Keratinocyte (primary cell): ENCODE data around the gene FBRSL1. TPM values are rescaled to one million over a fixed set of nuclear protein-coding genes. Genes with fewer than 3 reads are reported as not detected.

Source experiments
- DNase-seq: peaks from one replicate; pipeline ENCODE4 v3.0.0-alpha.2; 2011; ENCODE audit warnings: low read depth, missing footprints, low spot score
- FAIRE-seq: peaks from 2 replicates; lab custom pipeline; 2011; peaks lifted over from hg19 to GRCh38; lab: Jason Lieb, UNC
- H2AFZ ChIP-seq: 2 replicates; pipeline ENCODE4 v1.6.0; 2012; ENCODE audit warnings: low read length, control low read depth, inconsistent platforms; ENCODE audit not compliant: control insufficient read depth
- H3K27ac ChIP-seq: 2 replicates; pipeline ENCODE4 v1.5.1; 2011; ENCODE audit warnings: low read length; ENCODE audit not compliant: control insufficient read depth, insufficient read depth
- H3K27me3 ChIP-seq: 3 replicates; pipeline ENCODE4 v1.6.0; 2011; ENCODE audit warnings: low read length; ENCODE audit not compliant: control insufficient read depth, insufficient read depth; ENCODE audit errors: extremely low read depth
- H3K36me3 ChIP-seq, 2 experiments: 2 replicates in 1 of 2; 3 replicates in 1 of 2; pipeline ENCODE4 v1.5.1; 2011; ENCODE audit warnings: low read length in 2 of 2, mild to moderate bottlenecking in 1 of 2; ENCODE audit not compliant: control insufficient read depth in 2 of 2, insufficient read depth in 2 of 2; ENCODE audit errors: extremely low read depth in 1 of 2
- H3K4me1 ChIP-seq: 3 replicates; pipeline ENCODE4 v1.5.1; 2011; ENCODE audit warnings: low read length; ENCODE audit not compliant: control insufficient read depth, insufficient read depth; ENCODE audit errors: extremely low read depth
- H3K4me2 ChIP-seq: 3 replicates; pipeline ENCODE4 v1.6.0; 2011; ENCODE audit warnings: low read depth, low read length; ENCODE audit not compliant: control insufficient read depth, insufficient read depth; ENCODE audit errors: extremely low read depth
- H3K4me3 ChIP-seq, 3 experiments: fragments of 200-600 bp in 1 of 3; sonication (generic) in 1 of 3; 2 replicates in 2 of 3; 3 replicates in 1 of 3; pipeline ENCODE4 v1.5.1; 2011 to 2016; ENCODE audit warnings: low read length in 3 of 3, mild to moderate bottlenecking in 3 of 3, control low read depth in 2 of 3, inconsistent platforms in 1 of 3, low read depth in 1 of 3, mixed read lengths in 1 of 3, mixed run types in 1 of 3, moderate library complexity in 1 of 3; ENCODE audit not compliant: control insufficient read depth in 2 of 3, insufficient read depth in 2 of 3; ENCODE audit errors: extremely low read depth in 1 of 3
- H3K79me2 ChIP-seq: 2 replicates; pipeline ENCODE4 v1.6.0; 2012; ENCODE audit warnings: low read length; ENCODE audit not compliant: control insufficient read depth, insufficient read depth
- H3K9ac ChIP-seq: 3 replicates; pipeline ENCODE4 v1.6.0; 2011; ENCODE audit warnings: low read length; ENCODE audit not compliant: control insufficient read depth, insufficient read depth; ENCODE audit errors: extremely low read depth
- H3K9me1 ChIP-seq: 3 replicates; pipeline ENCODE4 v1.6.0; 2011; ENCODE audit warnings: low read length; ENCODE audit not compliant: control insufficient read depth, insufficient read depth; ENCODE audit errors: extremely low read depth
- H3K9me3 ChIP-seq: 2 replicates; pipeline ENCODE4 v1.5.1; 2012; ENCODE audit warnings: low read depth, low read length; ENCODE audit not compliant: control insufficient read depth
- H4K20me1 ChIP-seq: 3 replicates; pipeline ENCODE4 v1.6.0; 2011; ENCODE audit warnings: low read length; ENCODE audit not compliant: control insufficient read depth, insufficient read depth; ENCODE audit errors: extremely low read depth
- EZH2 ChIP-seq: IDR thresholded peaks from one replicate; pipeline ENCODE4 v1.6.1; 2012; ENCODE audit warnings: inconsistent platforms, mild to moderate bottlenecking, low read length, moderate library complexity
- dilution Hi-C: fragments of 300-500 bp; cut with MboI; formaldehyde crosslinking; loops from one replicate; pipeline ENCODE4 v1.7.0; 2020; ENCODE audit warnings: low sequenced_read_pairs; ENCODE audit not compliant: extremely low pct_ligation_motif_present
- polyA plus RNA-seq, 5 experiments: library from polyadenylated mRNA; depleted of rRNA in 3 of 5; stranded (reverse) in 3 of 5; stranded (forward) in 1 of 5; unstranded in 1 of 5; fragments of >200 nt; gene quantifications; 1 replicate in 1 of 5; 2 replicates in 3 of 5; 3 replicates in 1 of 5; pipeline versions ENCODE4 v1.2.1 to v1.2.3, GENCODE V29; 2011 to 2012; ENCODE audit warnings: missing spikeins in 2 of 5, low read depth in 1 of 5, low replicate concordance in 1 of 5
- TF ChIP-seq, protein P1 (sequence below), 3 experiments: IDR thresholded peaks in 1 of 3; conservative IDR thresholded peaks in 1 of 3; optimal IDR thresholded peaks in 1 of 3; 2 replicates in 2 of 3; 3 replicates in 1 of 3; pipeline versions ENCODE3 to v1.5.1; 2011; ENCODE audit warnings: low read length in 3 of 3, mild to moderate bottlenecking in 3 of 3, moderate library complexity in 2 of 3, control low read depth in 1 of 3, inconsistent platforms in 1 of 3; ENCODE audit not compliant: insufficient read depth in 2 of 3; ENCODE audit errors: extremely low read depth in 1 of 3

FBRSL1 gene
- polyA plus RNA-seq, 1 donor (not counting 4 experiments of a cell fraction or from before 2014, with no cell fraction given) = 0.89 TPM

DNA sequence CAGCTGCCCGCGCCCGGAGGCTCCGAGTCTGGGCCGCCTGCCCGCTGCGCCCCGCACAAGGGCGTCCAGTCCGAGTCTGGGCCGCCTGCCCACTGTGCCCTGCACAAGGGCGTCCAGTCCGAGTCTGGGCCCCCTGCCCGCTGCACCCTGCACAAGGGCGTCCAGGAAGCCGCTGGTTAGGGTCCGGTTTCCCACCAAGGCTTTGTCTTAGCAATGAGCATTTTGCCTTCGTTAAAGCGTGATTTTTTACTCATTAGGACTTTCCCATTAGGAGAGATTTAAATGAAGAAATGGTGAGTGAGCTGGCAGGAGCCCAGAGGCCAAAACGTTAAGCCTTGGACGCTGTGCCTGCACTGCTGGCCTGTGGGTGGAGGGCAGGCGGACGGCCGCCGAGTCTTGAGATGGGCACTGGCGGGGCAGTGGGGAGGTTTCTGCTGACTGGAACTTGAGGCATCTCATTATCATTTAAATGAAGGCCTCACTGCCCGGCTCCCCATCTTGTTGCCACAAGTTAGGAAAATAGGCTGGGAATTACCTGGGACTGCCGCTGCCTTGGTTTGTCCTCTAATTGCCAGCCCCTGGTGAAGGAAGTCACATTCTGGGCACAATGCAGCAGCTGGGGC lies 36.0 kb downstream of the FBRSL1 start:
- H3K9me1 ChIP-seq = peaks cover 3% of the 10 kb centered on the region
- H3K79me2 ChIP-seq = no peaks in the 10 kb centered on the region
- no peaks in the 10 kb centered on the region for H3K27me3 ChIP-seq
- H4K20me1 ChIP-seq = peaks cover 19% of the 10 kb centered on the region
- H2AFZ ChIP-seq = no peak overlapping the region
- DNase-seq (no peak), FAIRE-seq (no peak)
- no peaks in the 10 kb centered on the region for H3K36me3 ChIP-seq
- H3K4me2 ChIP-seq = no peak overlapping the region
- TF ChIP-seq EZH2 = no peak
- TF ChIP-seq, protein P1, sequence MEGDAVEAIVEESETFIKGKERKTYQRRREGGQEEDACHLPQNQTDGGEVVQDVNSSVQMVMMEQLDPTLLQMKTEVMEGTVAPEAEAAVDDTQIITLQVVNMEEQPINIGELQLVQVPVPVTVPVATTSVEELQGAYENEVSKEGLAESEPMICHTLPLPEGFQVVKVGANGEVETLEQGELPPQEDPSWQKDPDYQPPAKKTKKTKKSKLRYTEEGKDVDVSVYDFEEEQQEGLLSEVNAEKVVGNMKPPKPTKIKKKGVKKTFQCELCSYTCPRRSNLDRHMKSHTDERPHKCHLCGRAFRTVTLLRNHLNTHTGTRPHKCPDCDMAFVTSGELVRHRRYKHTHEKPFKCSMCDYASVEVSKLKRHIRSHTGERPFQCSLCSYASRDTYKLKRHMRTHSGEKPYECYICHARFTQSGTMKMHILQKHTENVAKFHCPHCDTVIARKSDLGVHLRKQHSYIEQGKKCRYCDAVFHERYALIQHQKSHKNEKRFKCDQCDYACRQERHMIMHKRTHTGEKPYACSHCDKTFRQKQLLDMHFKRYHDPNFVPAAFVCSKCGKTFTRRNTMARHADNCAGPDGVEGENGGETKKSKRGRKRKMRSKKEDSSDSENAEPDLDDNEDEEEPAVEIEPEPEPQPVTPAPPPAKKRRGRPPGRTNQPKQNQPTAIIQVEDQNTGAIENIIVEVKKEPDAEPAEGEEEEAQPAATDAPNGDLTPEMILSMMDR (optimal IDR thresholded peaks at IDR 0.05 in 1 of 3, IDR thresholded peaks at IDR 0.05 in 1 of 3, conservative IDR thresholded peaks at IDR 0.05 in 1 of 3; ENCODE audit: extremely low read depth in 1 of 3, insufficient read depth in 2 of 3, low read length in 3 of 3) = no peak
- no peak overlapping the region for H3K4me3 ChIP-seq
- no peak overlapping the region for H3K27ac ChIP-seq
- H3K9me3 ChIP-seq = no peaks in the 10 kb centered on the region
- H3K9ac ChIP-seq = no peak overlapping the region
- peaks cover 19% of the 10 kb centered on the region for H3K4me1 ChIP-seq
- dilution Hi-C loops = no loop called here

DNA sequence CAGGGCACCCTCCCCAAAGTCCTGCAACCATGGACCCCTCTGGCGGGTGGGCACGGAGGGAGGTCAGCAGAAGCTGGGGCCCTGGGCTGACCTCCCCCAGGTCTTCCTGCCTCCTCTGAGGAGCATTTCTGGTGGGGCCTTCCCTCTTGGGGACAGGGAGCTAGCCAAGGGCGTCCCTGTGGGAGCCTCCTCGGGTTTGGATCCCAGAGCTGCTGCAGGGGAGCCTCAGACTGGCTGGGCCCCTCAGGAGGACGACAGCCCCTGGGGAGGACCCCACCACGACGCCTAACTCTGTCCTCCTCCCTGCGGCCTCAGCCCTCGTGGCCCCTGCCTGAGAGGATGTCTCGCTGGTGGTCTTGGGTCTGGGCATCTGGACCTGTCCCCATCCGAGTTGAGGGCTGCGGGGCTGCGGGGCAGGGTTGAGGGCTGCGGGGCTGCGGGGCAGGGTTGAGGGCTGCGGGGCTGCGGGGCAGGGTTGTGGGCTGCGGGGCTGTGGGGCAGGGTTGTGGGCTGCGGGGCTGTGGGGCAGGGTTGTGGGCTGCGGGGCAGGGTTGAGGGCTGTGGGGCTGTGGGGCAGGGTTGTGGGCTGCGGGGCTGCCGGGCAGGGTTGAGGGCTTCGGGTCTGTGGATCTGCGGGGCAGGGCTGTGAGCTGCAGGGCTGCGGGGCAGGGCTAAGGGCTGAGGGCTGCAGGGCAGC lies 37.4 kb downstream of the FBRSL1 start:
- H3K27ac ChIP-seq = no peak overlapping the region
- H2AFZ ChIP-seq = no peak overlapping the region
- H3K36me3 ChIP-seq = no peaks in the 10 kb centered on the region
- no peak overlapping the region for H3K9ac ChIP-seq
- H3K27me3 ChIP-seq = no peaks in the 10 kb centered on the region
- H3K79me2 ChIP-seq = no peaks in the 10 kb centered on the region
- peaks cover 19% of the 10 kb centered on the region for H3K4me1 ChIP-seq
- no peak overlapping the region for H3K4me3 ChIP-seq
- H3K9me3 ChIP-seq = peaks cover 6% of the 10 kb centered on the region
- DNase-seq = no peak
- H4K20me1 ChIP-seq = peaks cover 16% of the 10 kb centered on the region
- TF ChIP-seq EZH2 = no peak
- TF ChIP-seq, protein P1 (optimal IDR thresholded peaks at IDR 0.05 in 1 of 3, IDR thresholded peaks at IDR 0.05 in 1 of 3, conservative IDR thresholded peaks at IDR 0.05 in 1 of 3; ENCODE audit: extremely low read depth in 1 of 3, insufficient read depth in 2 of 3, low read length in 3 of 3) = no peak
- FAIRE-seq = no peak
- H3K9me1 ChIP-seq = peaks cover 3% of the 10 kb centered on the region
- dilution Hi-C loops = no loop called here
- H3K4me2 ChIP-seq = no peak overlapping the region
